HG02610 (cell line): ENCODE results near the gene IFI16.

ENCODE experiments used
- ATAC-seq: cut with Tn5 transposase; IDR thresholded peaks from one replicate; pipeline ENCODE4 v1.9.1; 2021; ENCODE audit warnings: mild to moderate bottlenecking, moderate library complexity; ENCODE audit not compliant: unreplicated experiment

Gene IFI16

GRCh38 chr1:159009704-159010361, at the start of gene IFI16:
IFI16 (plus strand) TSS chr1:159009907; CDS start chr1:159014681, 4,774 bp downstream.
- ATAC-seq = peak; percentile 72

- no peak for ATAC-seq
Measured at GRCh38 chr1:158961178-158961577, 48.5 kb upstream of the IFI16 start.

- ATAC-seq = no peak
Measured at GRCh38 chr1:158962983-158963382, 46.7 kb upstream of the IFI16 start.

- ATAC-seq = no peak
Measured at GRCh38 chr1:158969166-158969565, 40.5 kb upstream of the IFI16 start.

- no peak for ATAC-seq
Measured at GRCh38 chr1:158969855-158970254, 39.9 kb upstream of the IFI16 start.

GRCh38 chr1:158972841-158973240, 36.9 kb upstream of the IFI16 start:
- ATAC-seq = no peak

GRCh38 chr1:158976219-158976618, 33.5 kb upstream of the IFI16 start:
- no peak for ATAC-seq

- no peak for ATAC-seq
Measured at GRCh38 chr1:158978730-158979129, 31.0 kb upstream of the IFI16 start.

- no peak for ATAC-seq
Measured at GRCh38 chr1:158979229-158979628, 30.5 kb upstream of the IFI16 start.

GRCh38 chr1:158983235-158983634, 26.5 kb upstream of the IFI16 start:
- ATAC-seq = no peak

GRCh38 chr1:158984386-158984785, 25.3 kb upstream of the IFI16 start:
- no peak for ATAC-seq

- no peak for ATAC-seq
Measured at GRCh38 chr1:158989424-158989823, 20.3 kb upstream of the IFI16 start.

GRCh38 chr1:158992787-158993312, 16.9 kb upstream of the IFI16 start:
- no peak for ATAC-seq

GRCh38 chr1:158996998-158997397, 12.7 kb upstream of the IFI16 start:
- no peak for ATAC-seq

GRCh38 chr1:158998037-158998780, 11.5 kb upstream of the IFI16 start:
- peak; percentile 5 for ATAC-seq

- peak; percentile 37 for ATAC-seq
Measured at GRCh38 chr1:158998781-158999161, 10.9 kb upstream of the IFI16 start.

GRCh38 chr1:158999316-159000069, 10.2 kb upstream of the IFI16 start:
- ATAC-seq = no peak

GRCh38 chr1:159000070-159000409, 9.7 kb upstream of the IFI16 start:
- no peak for ATAC-seq

GRCh38 chr1:159000625-159001024, 9.1 kb upstream of the IFI16 start:
- ATAC-seq = no peak

- no peak for ATAC-seq
Measured at GRCh38 chr1:159005161-159005560, 4.5 kb upstream of the IFI16 start.

GRCh38 chr1:159005676-159006075, 4.0 kb upstream of the IFI16 start:
- ATAC-seq = no peak
